GDM1 (cell line): ENCODE measurements around the gene DNAJA4.

ENCODE experiments used
- DNase-seq: peaks from one replicate; lab custom pipeline; 2025; lab: John Stamatoyannopoulos, UW

Gene DNAJA4

GRCh38 chr15:78264304-78265136 lies at the start of gene DNAJA4:
Gene DNAJA4, plus strand, starts transcription at chr15:78264562. Its CDS starts 202 bp downstream, at chr15:78264764.
- DNase-seq, result no peak

- no peak for DNase-seq
Measured at GRCh38 chr15:78216276-78217104, 47.9 kb upstream of the DNAJA4 start.

GRCh38 chr15:78220713-78221112 lies 43.6 kb upstream of the DNAJA4 start:
- DNase-seq, result no peak

GRCh38 chr15:78222745-78223395 lies 41.5 kb upstream of the DNAJA4 start:
- no peak for DNase-seq

- DNase-seq, result no peak
Measured at GRCh38 chr15:78223396-78224022, 40.9 kb upstream of the DNAJA4 start.

GRCh38 chr15:78224023-78224411 lies 40.3 kb upstream of the DNAJA4 start:
- no peak for DNase-seq

GRCh38 chr15:78225783-78226541 lies 38.4 kb upstream of the DNAJA4 start:
- no peak for DNase-seq

- no peak for DNase-seq
Measured at GRCh38 chr15:78228356-78228996, 35.9 kb upstream of the DNAJA4 start.

GRCh38 chr15:78229431-78230406 lies 34.6 kb upstream of the DNAJA4 start:
- DNase-seq, result no peak

- DNase-seq, result no peak
Measured at GRCh38 chr15:78232951-78233350, 31.4 kb upstream of the DNAJA4 start.

GRCh38 chr15:78233496-78233895 lies 30.9 kb upstream of the DNAJA4 start:
- no peak for DNase-seq

GRCh38 chr15:78234515-78235040 lies 29.8 kb upstream of the DNAJA4 start, which contains the start of gene ACSBG1:
Gene ACSBG1, minus strand, starts transcription at chr15:78234565. Its CDS starts 64 bp downstream, at chr15:78234501.
- DNase-seq, result no peak

- no peak for DNase-seq
Measured at GRCh38 chr15:78236491-78236890, 27.9 kb upstream of the DNAJA4 start.

GRCh38 chr15:78237146-78237545 lies 27.2 kb upstream of the DNAJA4 start:
- no peak for DNase-seq

GRCh38 chr15:78239811-78240210 lies 24.6 kb upstream of the DNAJA4 start:
- DNase-seq, result no peak

- DNase-seq, result peak; percentile 33
Measured at GRCh38 chr15:78241017-78241416, 23.3 kb upstream of the DNAJA4 start.

GRCh38 chr15:78242128-78242527 lies 22.2 kb upstream of the DNAJA4 start:
- peak; percentile 0 for DNase-seq

- DNase-seq, result no peak
Measured at GRCh38 chr15:78243058-78243457, 21.3 kb upstream of the DNAJA4 start.

- no peak for DNase-seq
Measured at GRCh38 chr15:78243491-78243941, 20.8 kb upstream of the DNAJA4 start.
